Activated naive CD4-positive, alpha-beta T cell treated with anti-CD3 and anti-CD28 coated beads, Interleukin-2, amount 50 U/mL, for 24 hours (primary cell): Measurements from ENCODE around the gene ADIPOR1.
"Not testable (repeated sequence)": the region's sequence is repeated elsewhere in the genome, so short reads cannot be mapped to it uniquely, and the experiment has no call there.

ENCODE experiments used
- H3K27ac Mint-ChIP-seq: one replicate; pipeline ENCODE4 v1.8.0; 2021; ENCODE audit warnings: mild to moderate bottlenecking, mixed read lengths
- H3K27me3 Mint-ChIP-seq: one replicate; pipeline ENCODE4 v1.8.0; 2021; ENCODE audit warnings: mixed read lengths
- H3K36me3 Mint-ChIP-seq: one replicate; pipeline ENCODE4 v1.8.0; 2021; ENCODE audit warnings: mixed read lengths
- H3K4me1 Mint-ChIP-seq: one replicate; pipeline ENCODE4 v1.8.0; 2021; ENCODE audit warnings: mixed read lengths
- H3K4me3 Mint-ChIP-seq: one replicate; pipeline ENCODE4 v1.8.0; 2021; ENCODE audit warnings: mild to moderate bottlenecking, mixed read lengths
- H3K9me3 Mint-ChIP-seq: one replicate; pipeline ENCODE4 v1.8.0; 2021; ENCODE audit warnings: mixed read lengths

The ADIPOR1 gene

DNA sequence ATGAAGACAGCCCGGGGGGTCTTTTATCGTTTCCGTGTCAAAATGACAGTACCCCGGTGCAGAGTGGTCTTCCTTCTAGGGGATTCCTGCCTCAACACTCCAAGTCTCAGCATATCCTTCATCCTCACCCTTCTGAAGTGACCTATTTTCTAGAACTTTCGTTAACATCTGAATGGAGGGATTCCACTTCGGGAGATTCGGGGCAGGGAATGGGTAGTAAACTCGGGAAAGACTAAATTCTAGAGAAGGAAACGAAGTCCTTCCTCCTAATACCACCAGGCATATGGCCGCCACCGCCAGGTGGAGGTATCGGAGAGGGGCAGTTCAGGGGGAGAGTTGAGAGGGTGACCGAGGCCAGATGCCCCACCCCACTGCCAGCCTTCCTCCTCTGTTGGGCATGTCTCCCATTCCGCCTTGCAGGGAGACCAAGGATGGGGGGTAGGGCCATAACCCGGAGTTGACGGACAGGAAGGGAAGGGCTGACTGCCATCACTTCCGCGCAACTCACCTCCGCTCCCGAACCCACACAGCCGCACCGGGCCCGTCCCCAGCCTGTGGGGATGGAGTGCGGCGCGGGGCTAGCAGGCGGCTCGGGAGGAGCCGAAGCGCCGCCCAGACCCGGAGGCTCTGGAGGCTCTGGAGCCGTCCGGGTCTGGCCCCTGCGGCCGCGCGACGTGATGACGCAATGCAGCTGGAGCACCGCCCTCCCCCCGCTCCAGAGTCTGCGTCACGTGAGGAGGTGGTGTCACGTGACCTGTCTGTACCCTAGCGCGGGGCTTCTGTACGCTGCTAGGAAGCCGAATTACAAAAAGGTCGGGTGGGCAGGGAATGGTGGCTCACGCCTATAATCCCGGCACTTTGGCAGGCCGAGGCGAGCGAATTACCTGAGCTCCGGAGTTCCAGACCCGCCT lies 31.3 kb downstream of the ADIPOR1 start, which contains the start of gene KLHL12:
Gene KLHL12 (minus strand): TSS at position 654 of the 911 bp plus-strand sequence. CDS start 2,072 bp downstream, outside the sequence.
- Mint-ChIP-seq H3K27ac (peak within 1 kb of the TSS; percentile 96), H3K27me3 (no peaks in the 10 kb centered on the region), H3K4me1 (peaks cover 37% of the 10 kb centered on the region), H3K4me3 (peak within 1 kb of the TSS; percentile 96), H3K36me3 (peaks cover 5% of the 10 kb centered on the region), H3K9me3 (no peaks in the 10 kb centered on the region)

- no peak overlapping the region for H3K27ac Mint-ChIP-seq
- no peaks in the 10 kb centered on the region for H3K27me3 Mint-ChIP-seq
- peaks cover 5% of the 10 kb centered on the region for H3K36me3 Mint-ChIP-seq
- H3K4me3 Mint-ChIP-seq = no peak overlapping the region
- H3K9me3 Mint-ChIP-seq = no peaks in the 10 kb centered on the region
- peaks cover 42% of the 10 kb centered on the region for H3K4me1 Mint-ChIP-seq
Measured at GRCh38 chr1:202923533-202923932, 34.6 kb downstream of the ADIPOR1 start.

DNA sequence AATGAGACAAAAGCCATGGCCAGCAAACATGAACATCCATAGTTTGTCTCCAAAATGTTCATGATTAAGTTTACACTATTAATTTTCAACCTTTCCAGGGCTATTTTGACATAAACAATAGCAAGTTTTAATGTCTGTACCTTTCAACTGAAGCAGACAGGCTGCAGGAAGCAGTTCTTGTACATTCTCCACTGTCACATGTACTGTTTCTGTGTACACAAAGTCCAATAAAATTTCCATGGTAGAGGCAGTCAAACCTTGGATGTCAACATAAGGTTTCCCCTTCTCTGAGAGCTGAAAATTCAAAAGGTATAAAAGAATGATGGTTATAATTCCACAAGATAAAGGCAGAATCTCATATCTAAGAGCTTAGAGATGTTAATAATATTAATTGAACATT lies 38.5 kb downstream of the ADIPOR1 start:
- Mint-ChIP-seq H3K9me3 (no peaks in the 10 kb centered on the region), H3K27me3 (no peaks in the 10 kb centered on the region), H3K27ac (no peak overlapping the region), H3K4me1 (peaks cover 27% of the 10 kb centered on the region), H3K4me3 (no peak overlapping the region), H3K36me3 (peaks cover 11% of the 10 kb centered on the region)

- H3K4me1 Mint-ChIP-seq = peaks cover 5% of the 10 kb centered on the region
- H3K9me3 Mint-ChIP-seq = no peaks in the 10 kb centered on the region
- H3K27me3 Mint-ChIP-seq = no peaks in the 10 kb centered on the region
- peaks cover 16% of the 10 kb centered on the region for H3K36me3 Mint-ChIP-seq
- no peak overlapping the region for H3K4me3 Mint-ChIP-seq
- H3K27ac Mint-ChIP-seq = no peak overlapping the region
Measured at GRCh38 chr1:202915146-202915545, 43.0 kb downstream of the ADIPOR1 start.

GRCh38 chr1:202912476-202912875 lies 45.6 kb downstream of the ADIPOR1 start:
- H3K27me3 Mint-ChIP-seq, H3K4me1 Mint-ChIP-seq, H3K4me3 Mint-ChIP-seq, H3K9me3 Mint-ChIP-seq: not testable (repeated sequence)
- H3K27ac Mint-ChIP-seq = peak overlapping the region; percentile 36
- peaks cover 12% of the 10 kb centered on the region for H3K36me3 Mint-ChIP-seq

- H3K36me3 Mint-ChIP-seq = peaks cover 11% of the 10 kb centered on the region
- H3K4me1 Mint-ChIP-seq = no peaks in the 10 kb centered on the region
- H3K27me3 Mint-ChIP-seq = no peaks in the 10 kb centered on the region
- no peaks in the 10 kb centered on the region for H3K9me3 Mint-ChIP-seq
- no peak overlapping the region for H3K4me3 Mint-ChIP-seq
- H3K27ac Mint-ChIP-seq = no peak overlapping the region
Measured at GRCh38 chr1:202909494-202909893, 48.6 kb downstream of the ADIPOR1 start.

- H3K27me3 Mint-ChIP-seq = no peaks in the 10 kb centered on the region
Measured at GRCh38 chr1:202908998-202909397, 49.1 kb downstream of the ADIPOR1 start.

DNA sequence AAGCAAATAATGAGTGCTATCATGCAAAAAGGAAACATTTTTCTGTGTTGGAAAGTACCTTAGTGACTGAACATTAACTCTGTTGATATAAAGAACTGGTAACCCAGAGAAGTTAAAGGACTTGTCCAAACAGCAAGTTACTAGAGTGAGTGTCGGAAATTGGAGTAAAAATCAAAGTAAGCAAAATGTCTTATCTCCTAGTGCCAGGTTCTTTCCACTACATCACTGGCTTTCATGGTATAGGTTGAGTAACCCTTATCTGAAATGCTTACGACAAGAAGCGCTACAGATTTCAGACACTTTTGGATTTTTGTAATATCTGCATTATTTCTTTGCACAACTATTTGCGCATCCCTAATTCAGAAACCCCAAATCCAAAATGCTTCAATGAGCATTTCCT lies 52.8 kb downstream of the ADIPOR1 start:
- Mint-ChIP-seq H3K4me3 (no peak overlapping the region), H3K9me3 (no peaks in the 10 kb centered on the region), H3K27me3 (no peaks in the 10 kb centered on the region), H3K4me1 (no peaks in the 10 kb centered on the region), H3K36me3 (peaks cover 2% of the 10 kb centered on the region), H3K27ac (no peak overlapping the region)

More at GRCh38 chr1:202908998-202909397, 49.1 kb downstream of the ADIPOR1 start:
- Mint-ChIP-seq H3K36me3 (peaks cover 9% of the 10 kb centered on the region), H3K4me1 (no peaks in the 10 kb centered on the region), H3K4me3 (no peak overlapping the region), H3K27ac (no peak overlapping the region), H3K9me3 (no peaks in the 10 kb centered on the region)

- H3K27ac Mint-ChIP-seq, H3K36me3 Mint-ChIP-seq, H3K4me3 Mint-ChIP-seq, H3K27me3 Mint-ChIP-seq, H3K9me3 Mint-ChIP-seq, H3K4me1 Mint-ChIP-seq: not testable (repeated sequence)
Measured at GRCh38 chr1:202903808-202904207, 54.3 kb downstream of the ADIPOR1 start.

- no peaks in the 10 kb centered on the region for H3K4me1 Mint-ChIP-seq
- no peak overlapping the region for H3K27ac Mint-ChIP-seq
- H3K9me3 Mint-ChIP-seq = no peaks in the 10 kb centered on the region
- H3K4me3 Mint-ChIP-seq = no peak overlapping the region
- peaks cover 6% of the 10 kb centered on the region for H3K36me3 Mint-ChIP-seq
- no peaks in the 10 kb centered on the region for H3K27me3 Mint-ChIP-seq
Measured at GRCh38 chr1:202901555-202901954, 56.6 kb downstream of the ADIPOR1 start.

- Mint-ChIP-seq H3K9me3 (no peaks in the 10 kb centered on the region), H3K27ac (no peak overlapping the region), H3K4me1 (peaks cover 14% of the 10 kb centered on the region), H3K4me3 (no peak overlapping the region), H3K27me3 (no peaks in the 10 kb centered on the region), H3K36me3 (peaks cover 11% of the 10 kb centered on the region)
Measured at GRCh38 chr1:202892501-202892900, 65.6 kb downstream of the ADIPOR1 start.
